ENCODE results near the gene PRKCH.

DNA sequence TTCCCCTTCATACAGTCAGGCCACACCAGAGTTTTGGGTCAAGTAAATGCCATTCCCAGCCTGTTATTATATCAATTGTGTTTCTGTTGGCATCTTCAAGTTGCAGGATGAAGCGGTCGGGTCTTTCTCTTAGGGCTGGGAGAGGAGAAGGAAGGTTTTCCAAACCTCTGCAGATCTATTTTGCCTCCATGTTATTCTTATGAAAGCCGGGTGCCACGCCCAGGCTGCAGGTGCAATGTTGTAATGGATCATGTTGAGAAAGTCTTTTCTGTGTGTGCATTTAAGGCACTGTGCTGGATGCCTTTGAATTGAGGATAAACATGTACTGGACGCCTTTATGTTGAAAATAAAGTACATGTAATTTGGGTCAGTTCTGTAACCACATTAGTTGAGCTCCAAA, 209.5 kb downstream of the PRKCH start:
- TF ChIP-seq GABPB1 (CRISPR knock-in tag; IDR thresholded peaks at IDR 0.05) (no peak), TBX3 (IDR thresholded peaks at IDR 0.05; ENCODE audit: borderline replicate concordance) (no peak), ZKSCAN1 (IDR thresholded peaks at IDR 0.05; ENCODE audit: low read length) (no peak), ZNF512 (CRISPR knock-in tag; IDR thresholded peaks at IDR 0.05) (no peak), KDM2A (CRISPR knock-in tag; IDR thresholded peaks at IDR 0.05; ENCODE audit: borderline replicate concordance, low read depth) (no peak), MXI1 (IDR thresholded peaks at IDR 0.05; ENCODE audit: borderline replicate concordance, low read depth, low read length) (no peak), ZKSCAN5 (CRISPR knock-in tag; IDR thresholded peaks at IDR 0.05) (no peak)
- TF ChIP-seq, protein P1, sequence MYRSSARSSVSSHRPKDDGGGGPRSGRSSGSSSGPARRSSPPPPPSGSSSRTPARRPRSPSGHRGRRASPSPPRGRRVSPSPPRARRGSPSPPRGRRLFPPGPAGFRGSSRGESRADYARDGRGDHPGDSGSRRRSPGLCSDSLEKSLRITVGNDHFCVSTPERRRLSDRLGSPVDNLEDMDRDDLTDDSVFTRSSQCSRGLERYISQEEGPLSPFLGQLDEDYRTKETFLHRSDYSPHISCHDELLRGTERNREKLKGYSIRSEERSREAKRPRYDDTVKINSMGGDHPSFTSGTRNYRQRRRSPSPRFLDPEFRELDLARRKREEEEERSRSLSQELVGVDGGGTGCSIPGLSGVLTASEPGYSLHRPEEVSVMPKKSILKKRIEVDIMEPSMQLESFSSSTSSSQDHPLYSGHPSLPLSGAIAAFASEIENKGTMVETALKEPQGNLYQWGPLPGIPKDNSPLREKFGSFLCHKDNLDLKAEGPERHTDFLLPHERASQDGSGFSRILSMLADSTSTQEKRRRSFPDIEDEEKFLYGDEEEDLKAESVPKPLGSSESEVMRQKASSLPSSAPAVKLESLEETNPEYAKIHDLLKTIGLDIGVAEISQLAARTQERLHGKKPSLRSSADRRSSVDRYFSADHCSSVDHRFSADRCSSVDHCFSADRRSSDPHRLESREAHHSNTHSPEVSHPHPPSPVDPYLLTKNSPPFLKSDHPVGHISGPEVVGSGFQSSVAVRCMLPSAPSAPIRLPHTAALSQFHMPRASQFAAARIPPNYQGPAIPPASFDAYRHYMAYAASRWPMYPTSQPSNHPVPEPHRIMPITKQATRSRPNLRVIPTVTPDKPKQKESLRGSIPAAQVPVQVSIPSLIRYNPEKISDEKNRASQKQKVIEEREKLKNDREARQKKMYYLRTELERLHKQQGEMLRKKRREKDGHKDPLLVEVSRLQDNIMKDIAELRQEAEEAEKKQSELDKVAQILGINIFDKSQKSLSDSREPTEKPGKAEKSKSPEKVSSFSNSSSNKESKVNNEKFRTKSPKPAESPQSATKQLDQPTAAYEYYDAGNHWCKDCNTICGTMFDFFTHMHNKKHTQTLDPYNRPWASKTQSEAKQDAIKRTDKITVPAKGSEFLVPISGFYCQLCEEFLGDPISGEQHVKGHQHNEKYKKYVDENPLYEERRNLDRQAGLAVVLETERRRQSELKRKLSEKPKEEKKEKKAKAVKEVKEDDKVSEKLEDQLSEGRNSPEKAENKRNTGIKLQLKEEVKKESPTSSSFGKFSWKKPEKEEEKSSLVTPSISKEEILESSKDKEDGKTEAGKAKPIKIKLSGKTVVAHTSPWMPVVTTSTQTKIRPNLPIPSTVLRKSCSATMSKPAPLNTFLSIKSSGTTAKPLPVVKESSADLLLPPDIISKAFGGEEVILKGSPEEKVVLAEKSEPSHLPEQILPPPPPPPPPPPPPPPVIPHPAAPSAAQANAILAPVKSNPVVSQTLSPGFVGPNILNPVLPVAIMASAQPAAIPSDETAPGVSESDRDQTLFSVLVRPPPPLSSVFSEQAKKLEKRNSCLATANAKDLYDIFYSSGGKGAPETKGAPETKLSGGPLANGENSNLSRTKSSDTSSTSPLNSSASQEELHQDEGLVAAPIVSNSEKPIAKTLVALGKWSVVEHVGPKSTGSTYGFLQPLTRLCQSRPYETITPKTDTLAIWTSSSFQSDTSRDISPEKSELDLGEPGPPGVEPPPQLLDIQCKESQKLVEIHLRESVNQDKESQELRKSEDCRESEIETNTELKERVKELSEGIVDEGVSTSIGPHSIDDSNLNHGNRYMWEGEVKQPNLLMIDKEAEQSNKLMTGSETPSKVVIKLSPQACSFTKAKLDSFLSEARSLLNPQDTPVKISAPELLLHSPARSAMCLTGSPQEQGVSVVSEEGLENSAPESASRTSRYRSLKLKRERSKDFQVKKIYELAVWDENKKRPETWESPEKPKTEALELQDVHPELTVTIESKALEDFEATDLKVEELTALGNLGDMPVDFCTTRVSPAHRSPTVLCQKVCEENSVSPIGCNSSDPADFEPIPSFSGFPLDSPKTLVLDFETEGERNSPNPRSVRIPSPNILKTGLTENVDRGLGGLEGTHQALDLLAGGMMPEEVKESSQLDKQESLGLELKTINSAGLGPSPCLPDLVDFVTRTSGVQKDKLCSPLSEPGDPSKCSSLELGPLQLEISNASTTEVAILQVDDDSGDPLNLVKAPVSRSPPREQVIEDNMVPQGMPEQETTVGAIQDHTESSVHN (CRISPR knock-in tag; IDR thresholded peaks at IDR 0.05) = no peak
